GM12878 (cell line): ENCODE measurements around the gene PSMG3. TPM values are rescaled to one million over a fixed set of nuclear protein-coding genes. Genes with fewer than 3 reads are reported as not detected.

ENCODE experiments used
- ATAC-seq: fragments of 200-7000 bp; cut with Tn5 transposase; 3 replicates; pipeline ENCODE4 v1.9.1; 2020; ENCODE audit warnings: mild to moderate bottlenecking, moderate library complexity
- BruUV-seq: library from RNA; stranded (reverse); fragments of 400-500 nt; replicated peaks from 2 replicates; lab custom pipeline; 2021; lab: Mats Ljungman, UMichigan
- CTCF ChIA-PET: fragments of 300-600 bp; sonication (Branson Sonifier 250); formaldehyde crosslinking; extraction: SDS; loops from one replicate; lab custom pipeline; 2021; ENCODE audit warnings: inconsistent platforms; lab: Yijun Ruan, JAX
- POLR2A ChIA-PET: fragments of 350-600 bp; formaldehyde crosslinking; extraction: SDS; loops from one replicate; lab custom pipeline; 2021; ENCODE audit warnings: inconsistent platforms; lab: Charles Lee
- RAD21 ChIA-PET: fragments of 300-600 bp; sonication (Branson Sonifier 250); formaldehyde crosslinking; loops from one replicate; lab custom pipeline; 2023; ENCODE audit warnings: antibody characterized with exemption; ENCODE audit not compliant: unreplicated experiment; lab: Charles Lee
- SMC1A ChIA-PET: fragments of 300-600 bp; sonication (Branson Sonifier 250); formaldehyde crosslinking; loops from one replicate; lab custom pipeline; 2023; ENCODE audit not compliant: unreplicated experiment, uncharacterized antibody; lab: Charles Lee
- DNase-seq: peaks from one replicate; pipeline ENCODE4 v3.0.0-alpha.2; 2011; ENCODE audit warnings: low read depth, low spot score
- FAIRE-seq: peaks from 3 replicates; lab custom pipeline; 2011; peaks lifted over from hg19 to GRCh38; lab: Jason Lieb, UNC
- H2AFZ ChIP-seq: 2 replicates; pipeline ENCODE4 v1.6.0; 2011; ENCODE audit warnings: low read depth, low read length, control low read depth; ENCODE audit not compliant: control insufficient read depth
- H3K27ac ChIP-seq: 2 replicates; pipeline ENCODE4 v1.5.1; 2011; ENCODE audit warnings: control low read depth; ENCODE audit not compliant: control insufficient read depth, insufficient read depth
- H3K27me3 ChIP-seq, 2 experiments: replicated peaks in 1 of 2; 2 replicates each; pipeline versions ENCODE4 v1.6.0 to v1.6.1; 2011; ENCODE audit warnings: low read length in 1 of 2; ENCODE audit not compliant: control insufficient read depth in 2 of 2, insufficient read depth in 2 of 2
- H3K36me3 ChIP-seq, 2 experiments: 2 replicates each; pipeline ENCODE4 v1.5.1; 2011; ENCODE audit warnings: low read length in 1 of 2; ENCODE audit not compliant: control insufficient read depth in 2 of 2, insufficient read depth in 2 of 2
- H3K4me1 ChIP-seq: 2 replicates; pipeline ENCODE4 v1.6.1; 2011; ENCODE audit warnings: mild to moderate bottlenecking, low read length, moderate library complexity, mixed read lengths; ENCODE audit not compliant: control insufficient read depth, insufficient read depth
- H3K4me2 ChIP-seq: 2 replicates; pipeline ENCODE4 v1.6.0; 2011; ENCODE audit warnings: control low read depth; ENCODE audit not compliant: control insufficient read depth, insufficient read depth
- H3K4me3 ChIP-seq: fragments of 200-600 bp; sonication (generic); 2 replicates; pipeline ENCODE4 v1.5.1; 2016
- H3K79me2 ChIP-seq: 2 replicates; pipeline ENCODE4 v1.6.0; 2011; ENCODE audit warnings: low read length; ENCODE audit not compliant: control insufficient read depth, insufficient read depth
- H3K9ac ChIP-seq: 2 replicates; pipeline ENCODE4 v1.8.0; 2011; ENCODE audit warnings: low read length, control low read depth, mixed read lengths; ENCODE audit not compliant: control insufficient read depth, insufficient read depth
- H3K9me3 ChIP-seq: replicated peaks from 3 replicates; pipeline ENCODE4 v1.5.1; 2011; ENCODE audit warnings: mild to moderate bottlenecking, low read length; ENCODE audit not compliant: control insufficient read depth, insufficient read depth
- H4K20me1 ChIP-seq: 2 replicates; pipeline ENCODE4 v1.6.0; 2011; ENCODE audit not compliant: control insufficient read depth, insufficient read depth
- ASH2L ChIP-seq: fragments of 300-600, 200-600 bp; sonication (generic); IDR thresholded peaks from 2 replicates; pipeline ENCODE4 v1.6.1; 2017; ENCODE audit warnings: low read depth, mild to moderate bottlenecking, borderline replicate concordance
- IKZF1 ChIP-seq: fragments of 450-650 bp; conservative IDR thresholded peaks from 2 replicates; pipeline ENCODE4 v1.6.1; 2017; ENCODE audit warnings: antibody characterized with exemption, mild to moderate bottlenecking
- JUND ChIP-seq: IDR thresholded peaks from 2 replicates; pipeline ENCODE4 v1.6.1; 2012; ENCODE audit warnings: low read depth, mild to moderate bottlenecking, low read length, improper control_type of control experiment, moderate library complexity
- MYB ChIP-seq: fragments of 150-350 bp; IDR thresholded peaks from 2 replicates; pipeline ENCODE4 v1.6.1; 2014; ENCODE audit warnings: mild to moderate bottlenecking, low read depth, low read length, borderline replicate concordance
- NRF1 ChIP-seq: conservative IDR thresholded peaks from 2 replicates; pipeline ENCODE4 v1.6.1; 2011; ENCODE audit warnings: mild to moderate bottlenecking, low read depth, low read length, improper control_type of control experiment
- PML ChIP-seq: IDR thresholded peaks from 2 replicates; pipeline ENCODE4 v1.6.1; 2012; ENCODE audit warnings: low read length, inconsistent platforms
- SIX5 ChIP-seq: IDR thresholded peaks from 2 replicates; pipeline ENCODE4 v1.6.1; 2011; ENCODE audit warnings: mild to moderate bottlenecking, low read depth, low read length, moderate library complexity; ENCODE audit not compliant: severe bottlenecking
- SMC3 ChIP-seq: IDR thresholded peaks from 2 replicates; pipeline ENCODE4 v1.6.1; 2011; ENCODE audit warnings: low read length, improper control_type of control experiment, borderline replicate concordance
- SUPT20H ChIP-seq: IDR thresholded peaks from 2 replicates; pipeline ENCODE4 v1.6.1; 2011; ENCODE audit warnings: low read depth, mild to moderate bottlenecking, low read length, moderate library complexity, borderline replicate concordance; ENCODE audit not compliant: control insufficient read depth
- WGBS: methylation state at CpG from one replicate; pipeline ENCODE4 v1.1.6; 2016; ENCODE audit warnings: low lambda C conversion rate; ENCODE audit not compliant: insufficient replicate concordance, insufficient coverage; ENCODE audit errors: missing lambda C conversion rate; 5-methylcytosine and 5-hydroxymethylcytosine counted together
- in situ Hi-C: fragments of 300-500 bp; cut with MboI; formaldehyde crosslinking; loops from 9 replicates; pipeline ENCODE4 v1.14.3; 2018; ENCODE audit warnings: mixed read lengths
- intact Hi-C: fragments of 100-400 bp; cut with micrococcal nuclease; formaldehyde crosslinking; loops from one replicate; pipeline ENCODE4 v1.14.2; 2022; ENCODE audit not compliant: unreplicated experiment
- polyA plus RNA-seq, 11 experiments: library from polyadenylated mRNA; depleted of rRNA in 4 of 11; unstranded in 6 of 11; stranded (reverse) in 5 of 11; fragments of >200 nt; fragmentation: Nextera tagmentation in 4 of 11; fragmentation: Illumina TruSeq in 1 of 11; extraction: Ambion mirVana in 4 of 11; extraction: Trizol in 1 of 11; gene quantifications; 1 replicate in 1 of 11; 2 replicates in 10 of 11; pipeline versions ENCODE4 v1.2.1 to v1.2.3, GENCODE V29; 2011 to 2016; ENCODE audit warnings: inconsistent platforms in 2 of 11, missing spikeins in 2 of 11, low read depth in 1 of 11
- total RNA-seq, 4 experiments: library from RNA; depleted of rRNA in 3 of 4; stranded (reverse); fragments of >200 nt in 3 of 4; fragmentation: Illumina TruSeq in 1 of 4; extraction: Trizol in 1 of 4; gene quantifications; 2 replicates each; pipeline versions ENCODE4 v1.2.1 to v1.2.3, GENCODE V29; 2013 to 2021
- TF ChIP-seq, protein P1 (sequence below): IDR thresholded peaks from 2 replicates; pipeline ENCODE4 v1.6.1; 2012; ENCODE audit warnings: low read depth, low read length, improper control_type of control experiment
- TF ChIP-seq, protein P2 (sequence below): fragments of 450-650 bp; IDR thresholded peaks from 2 replicates; pipeline ENCODE4 v1.6.1; 2017; ENCODE audit warnings: mild to moderate bottlenecking
- TF ChIP-seq, protein P3 (sequence below): IDR thresholded peaks from 2 replicates; pipeline ENCODE4 v1.6.1; 2012; ENCODE audit warnings: low read length, inconsistent platforms
- TF ChIP-seq, protein P4 (sequence below): fragments of 450-650 bp; IDR thresholded peaks from 2 replicates; pipeline ENCODE4 v1.6.1; 2018; ENCODE audit warnings: borderline replicate concordance, mild to moderate bottlenecking; ENCODE audit not compliant: partially characterized antibody

The PSMG3 gene
- total and polyA plus RNA-seq, 10 of the 15 experiments (the other 5 are each of a cell fraction or from before 2014, with no cell fraction given) = 23.9 to 115 (median 60.6) TPM

DNA sequence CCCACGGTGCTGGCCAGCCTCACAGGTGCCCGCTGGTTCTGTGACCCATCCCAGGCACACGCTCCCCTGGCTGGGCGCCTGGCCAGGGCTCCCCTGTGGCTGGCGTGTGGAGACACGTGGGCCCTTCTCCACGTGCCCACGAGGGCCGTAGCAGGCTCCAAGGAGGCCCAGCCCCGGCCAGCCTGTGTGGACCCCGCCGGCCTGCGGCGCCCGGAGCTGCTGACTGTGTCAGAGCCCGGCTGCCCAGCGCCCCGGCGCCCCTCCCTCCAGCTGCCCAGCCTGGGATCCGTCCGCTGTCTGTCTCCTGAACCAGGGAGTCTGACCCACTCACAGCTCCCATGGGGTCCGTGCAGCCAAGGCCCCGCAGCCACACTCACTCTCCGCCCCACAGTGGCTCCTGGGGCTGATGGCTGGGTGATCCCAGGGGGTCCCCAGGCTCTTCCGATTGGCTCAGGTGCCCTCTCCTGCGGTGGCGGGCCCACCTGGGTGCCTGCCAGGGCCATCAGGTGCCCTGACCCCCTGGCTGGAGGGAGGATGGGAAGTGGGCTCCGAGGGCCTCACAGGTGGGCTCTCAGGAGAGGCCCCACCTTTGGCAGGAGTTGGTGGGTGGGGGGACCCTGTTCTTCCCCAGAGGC lies 23.4 kb downstream of the PSMG3 start:
- peaks cover 0 to 4% of the 10 kb centered on the region in 2 experiments; a peak in 2 of 4 replicates for H3K36me3 ChIP-seq
- intact Hi-C loops (no loop called here), in situ Hi-C loops (no loop called here)
- H3K79me2 ChIP-seq = no peaks in the 10 kb centered on the region
- H2AFZ ChIP-seq = no peak overlapping the region
- no peak overlapping the region for H3K4me3 ChIP-seq
- ATAC-seq (no peak), FAIRE-seq (no peak), DNase-seq (no peak)
- ChIA-PET POLR2A (no interaction called here), CTCF (no interaction called here), SMC1A (no interaction called here), RAD21 (no interaction called here)
- no peaks in the 10 kb centered on the region for H3K4me1 ChIP-seq
- no peak overlapping the region for H3K4me2 ChIP-seq
- no peak overlapping the region for H3K27ac ChIP-seq
- TF ChIP-seq SIX5 = no peak
- no peak for TF ChIP-seq PML
- no peak for TF ChIP-seq SUPT20H
- TF ChIP-seq JUND = no peak
- no peak for TF ChIP-seq IKZF1
- TF ChIP-seq NRF1 = no peak
- TF ChIP-seq, protein P1, sequence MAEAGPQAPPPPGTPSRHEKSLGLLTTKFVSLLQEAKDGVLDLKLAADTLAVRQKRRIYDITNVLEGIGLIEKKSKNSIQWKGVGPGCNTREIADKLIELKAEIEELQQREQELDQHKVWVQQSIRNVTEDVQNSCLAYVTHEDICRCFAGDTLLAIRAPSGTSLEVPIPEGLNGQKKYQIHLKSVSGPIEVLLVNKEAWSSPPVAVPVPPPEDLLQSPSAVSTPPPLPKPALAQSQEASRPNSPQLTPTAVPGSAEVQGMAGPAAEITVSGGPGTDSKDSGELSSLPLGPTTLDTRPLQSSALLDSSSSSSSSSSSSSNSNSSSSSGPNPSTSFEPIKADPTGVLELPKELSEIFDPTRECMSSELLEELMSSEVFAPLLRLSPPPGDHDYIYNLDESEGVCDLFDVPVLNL = no peak
- TF ChIP-seq SMC3 = no peak
- TF ChIP-seq, protein P2, sequence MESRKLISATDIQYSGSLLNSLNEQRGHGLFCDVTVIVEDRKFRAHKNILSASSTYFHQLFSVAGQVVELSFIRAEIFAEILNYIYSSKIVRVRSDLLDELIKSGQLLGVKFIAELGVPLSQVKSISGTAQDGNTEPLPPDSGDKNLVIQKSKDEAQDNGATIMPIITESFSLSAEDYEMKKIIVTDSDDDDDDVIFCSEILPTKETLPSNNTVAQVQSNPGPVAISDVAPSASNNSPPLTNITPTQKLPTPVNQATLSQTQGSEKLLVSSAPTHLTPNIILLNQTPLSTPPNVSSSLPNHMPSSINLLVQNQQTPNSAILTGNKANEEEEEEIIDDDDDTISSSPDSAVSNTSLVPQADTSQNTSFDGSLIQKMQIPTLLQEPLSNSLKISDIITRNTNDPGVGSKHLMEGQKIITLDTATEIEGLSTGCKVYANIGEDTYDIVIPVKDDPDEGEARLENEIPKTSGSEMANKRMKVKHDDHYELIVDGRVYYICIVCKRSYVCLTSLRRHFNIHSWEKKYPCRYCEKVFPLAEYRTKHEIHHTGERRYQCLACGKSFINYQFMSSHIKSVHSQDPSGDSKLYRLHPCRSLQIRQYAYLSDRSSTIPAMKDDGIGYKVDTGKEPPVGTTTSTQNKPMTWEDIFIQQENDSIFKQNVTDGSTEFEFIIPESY = no peak
- TF ChIP-seq, protein P3, sequence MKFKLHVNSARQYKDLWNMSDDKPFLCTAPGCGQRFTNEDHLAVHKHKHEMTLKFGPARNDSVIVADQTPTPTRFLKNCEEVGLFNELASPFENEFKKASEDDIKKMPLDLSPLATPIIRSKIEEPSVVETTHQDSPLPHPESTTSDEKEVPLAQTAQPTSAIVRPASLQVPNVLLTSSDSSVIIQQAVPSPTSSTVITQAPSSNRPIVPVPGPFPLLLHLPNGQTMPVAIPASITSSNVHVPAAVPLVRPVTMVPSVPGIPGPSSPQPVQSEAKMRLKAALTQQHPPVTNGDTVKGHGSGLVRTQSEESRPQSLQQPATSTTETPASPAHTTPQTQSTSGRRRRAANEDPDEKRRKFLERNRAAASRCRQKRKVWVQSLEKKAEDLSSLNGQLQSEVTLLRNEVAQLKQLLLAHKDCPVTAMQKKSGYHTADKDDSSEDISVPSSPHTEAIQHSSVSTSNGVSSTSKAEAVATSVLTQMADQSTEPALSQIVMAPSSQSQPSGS = no peak
- no peak for TF ChIP-seq MYB
- TF ChIP-seq, protein P4, sequence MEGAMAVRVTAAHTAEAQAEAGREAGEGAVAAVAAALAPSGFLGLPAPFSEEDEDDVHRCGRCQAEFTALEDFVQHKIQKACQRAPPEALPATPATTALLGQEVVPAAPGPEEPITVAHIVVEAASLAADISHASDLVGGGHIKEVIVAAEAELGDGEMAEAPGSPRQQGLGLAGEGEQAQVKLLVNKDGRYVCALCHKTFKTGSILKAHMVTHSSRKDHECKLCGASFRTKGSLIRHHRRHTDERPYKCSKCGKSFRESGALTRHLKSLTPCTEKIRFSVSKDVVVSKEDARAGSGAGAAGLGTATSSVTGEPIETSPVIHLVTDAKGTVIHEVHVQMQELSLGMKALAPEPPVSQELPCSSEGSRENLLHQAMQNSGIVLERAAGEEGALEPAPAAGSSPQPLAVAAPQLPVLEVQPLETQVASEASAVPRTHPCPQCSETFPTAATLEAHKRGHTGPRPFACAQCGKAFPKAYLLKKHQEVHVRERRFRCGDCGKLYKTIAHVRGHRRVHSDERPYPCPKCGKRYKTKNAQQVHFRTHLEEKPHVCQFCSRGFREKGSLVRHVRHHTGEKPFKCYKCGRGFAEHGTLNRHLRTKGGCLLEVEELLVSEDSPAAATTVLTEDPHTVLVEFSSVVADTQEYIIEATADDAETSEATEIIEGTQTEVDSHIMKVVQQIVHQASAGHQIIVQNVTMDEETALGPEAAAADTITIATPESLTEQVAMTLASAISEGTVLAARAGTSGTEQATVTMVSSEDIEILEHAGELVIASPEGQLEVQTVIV = no peak
- no peak for TF ChIP-seq ASH2L
- no peak overlapping the region for H3K9ac ChIP-seq
- H4K20me1 ChIP-seq = no peaks in the 10 kb centered on the region
- no TSS peak for BruUV-seq
- no peaks in the 10 kb centered on the region for H3K27me3 ChIP-seq
- H3K9me3 ChIP-seq = no peaks in the 10 kb centered on the region
- WGBS = 90% methylated on average over 28 of the region's 28 CpGs
